ENCODE measurements around the gene TRAF4.

TRAF4 gene

DNA sequence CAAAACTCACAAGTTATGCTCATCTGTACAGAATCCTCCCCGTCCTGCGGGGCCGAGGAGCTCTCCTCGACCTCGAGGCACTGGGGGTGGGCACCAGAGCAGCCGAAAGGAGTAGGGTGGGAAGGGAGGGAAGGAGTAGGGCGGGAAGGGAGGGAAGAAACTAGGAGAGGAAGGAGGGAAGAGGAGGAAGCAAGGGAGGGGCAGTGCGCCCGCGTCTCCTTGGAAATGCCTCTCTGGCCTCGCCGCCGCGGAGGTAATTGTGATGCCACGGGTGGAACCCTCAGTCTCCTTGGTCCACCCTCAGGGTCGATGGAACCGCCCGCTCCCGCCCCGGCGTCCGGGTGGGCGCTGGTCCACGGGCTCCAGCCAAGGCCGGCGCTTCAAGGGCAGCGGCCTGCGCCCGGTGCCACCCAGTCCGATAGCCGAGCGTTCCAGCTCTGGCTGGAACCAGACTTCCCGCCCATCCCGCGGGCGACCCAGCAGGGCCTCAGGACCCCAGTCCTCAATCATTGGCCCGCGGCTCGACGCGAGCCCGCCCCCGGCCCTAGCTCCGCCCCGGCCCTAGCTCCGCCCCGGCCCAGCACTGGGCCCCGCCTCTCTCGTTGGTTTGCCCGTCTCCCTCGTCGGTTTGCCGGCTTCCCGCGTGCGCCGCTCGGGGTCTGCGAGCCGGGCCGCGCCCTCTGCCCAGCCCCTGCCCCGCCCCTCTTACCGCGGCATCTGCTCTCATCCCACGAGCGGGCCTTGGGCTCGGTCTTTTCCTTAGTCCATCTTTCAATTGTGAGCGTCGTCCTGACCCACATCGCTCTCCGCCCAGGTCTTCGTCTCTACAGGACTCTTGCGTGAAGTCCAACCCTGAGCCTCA lies 32.7 kb upstream of the TRAF4 start:
- no peak for DNase-seq (ENCODE audit: low read depth)
- TF ChIP-seq CTCF (IDR thresholded peaks at IDR 0.05; ENCODE audit: control insufficient read depth, extremely low read depth, insufficient read depth), result no peak
- no peak overlapping the region for H3K4me3 ChIP-seq (ENCODE audit: low read depth, low read length)

DNA sequence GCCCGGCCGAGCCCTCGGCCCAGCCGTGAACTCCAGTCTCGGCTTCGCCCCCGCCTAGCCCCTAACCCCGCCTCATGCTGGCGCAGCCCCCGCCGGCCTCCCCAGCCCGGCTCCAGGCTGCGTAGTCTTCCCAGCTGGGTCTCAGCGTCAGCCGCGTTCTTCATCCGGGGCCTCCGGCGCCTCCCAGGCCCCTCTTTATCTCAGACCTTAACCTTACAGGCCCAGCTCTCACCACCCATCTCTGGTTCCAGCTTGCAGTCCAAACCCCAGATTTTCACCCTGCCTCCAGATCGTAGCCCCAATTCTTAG lies 32.1 kb upstream of the TRAF4 start, which contains the start of gene PROCA1:
TSS of gene PROCA1 (minus strand) at position 166 of the 309 bp plus-strand sequence. CDS start 228 bp downstream, outside the sequence.
- no peak for TF ChIP-seq CTCF (IDR thresholded peaks at IDR 0.05; ENCODE audit: control insufficient read depth, extremely low read depth, insufficient read depth)
- no peak for DNase-seq (ENCODE audit: low read depth)
- no peak within 1 kb of the TSS for H3K4me3 ChIP-seq (ENCODE audit: low read depth, low read length)

- DNase-seq (ENCODE audit: low read depth), result no peak
- TF ChIP-seq CTCF (IDR thresholded peaks at IDR 0.05; ENCODE audit: control insufficient read depth, extremely low read depth, insufficient read depth), result no peak
- H3K4me3 ChIP-seq (ENCODE audit: low read depth, low read length), result no peak overlapping the region
Measured at GRCh38 chr17:28712032-28712704, 31.6 kb upstream of the TRAF4 start.

DNA sequence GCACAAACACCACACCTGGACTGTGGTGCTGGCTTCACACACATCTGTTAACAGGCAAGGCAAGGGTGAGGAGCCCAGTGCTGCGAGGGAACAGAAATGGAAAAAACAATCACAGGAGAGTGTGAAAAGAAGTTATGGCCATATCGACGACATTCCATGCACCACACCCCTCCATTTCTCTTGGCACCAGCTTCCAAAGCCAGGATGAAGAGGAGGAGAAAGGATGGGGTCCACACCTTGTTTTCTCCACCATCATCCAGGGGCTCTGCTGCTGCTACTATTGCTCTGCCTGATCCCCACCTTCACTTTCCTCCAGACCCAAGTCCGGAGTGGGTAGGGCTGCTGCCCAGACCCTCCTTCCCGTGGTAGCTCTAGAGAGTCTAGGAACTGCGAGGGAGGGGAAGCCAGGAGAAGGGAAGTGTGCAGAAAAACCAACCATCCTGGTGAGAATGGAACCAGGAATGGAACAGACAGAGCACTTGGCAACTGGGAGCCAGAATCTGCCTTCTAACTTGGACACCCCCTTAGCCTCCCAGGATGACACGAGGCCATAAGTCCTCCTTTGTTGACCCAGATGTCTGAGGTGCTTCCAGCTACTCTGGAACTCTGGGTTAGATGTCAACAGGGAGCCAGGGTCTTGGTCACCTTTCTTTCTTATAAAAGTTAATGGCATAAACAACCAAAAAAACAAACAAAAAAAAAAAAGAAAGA lies 31.0 kb upstream of the TRAF4 start:
- H3K4me3 ChIP-seq (ENCODE audit: low read depth, low read length), result no peak overlapping the region
- TF ChIP-seq CTCF (IDR thresholded peaks at IDR 0.05; ENCODE audit: control insufficient read depth, extremely low read depth, insufficient read depth), result no peak
- DNase-seq (ENCODE audit: low read depth), result no peak

DNA sequence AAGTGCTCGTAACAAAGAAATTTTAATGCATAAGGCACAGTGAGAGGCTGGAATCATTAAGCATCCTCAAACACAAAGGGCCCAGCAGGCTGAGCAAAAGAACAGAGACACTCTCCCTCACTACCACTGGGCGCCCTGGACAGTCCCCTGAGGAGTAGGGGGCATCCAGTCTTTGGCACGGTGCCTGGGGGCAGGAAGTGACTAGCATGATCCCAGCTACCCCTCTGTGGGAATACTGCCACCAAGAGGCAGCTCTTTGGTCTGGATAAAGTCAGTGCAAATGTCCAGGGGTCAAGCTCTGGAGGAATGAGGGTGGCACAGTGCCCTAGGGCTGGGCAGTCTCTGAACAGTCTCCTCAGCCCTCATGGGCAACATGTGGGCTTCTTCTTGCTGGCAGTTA lies 29.5 kb upstream of the TRAF4 start:
- DNase-seq (ENCODE audit: low read depth), result no peak
- no peak overlapping the region for H3K4me3 ChIP-seq (ENCODE audit: low read depth, low read length)
- no peak for TF ChIP-seq CTCF (IDR thresholded peaks at IDR 0.05; ENCODE audit: control insufficient read depth, extremely low read depth, insufficient read depth)

DNA sequence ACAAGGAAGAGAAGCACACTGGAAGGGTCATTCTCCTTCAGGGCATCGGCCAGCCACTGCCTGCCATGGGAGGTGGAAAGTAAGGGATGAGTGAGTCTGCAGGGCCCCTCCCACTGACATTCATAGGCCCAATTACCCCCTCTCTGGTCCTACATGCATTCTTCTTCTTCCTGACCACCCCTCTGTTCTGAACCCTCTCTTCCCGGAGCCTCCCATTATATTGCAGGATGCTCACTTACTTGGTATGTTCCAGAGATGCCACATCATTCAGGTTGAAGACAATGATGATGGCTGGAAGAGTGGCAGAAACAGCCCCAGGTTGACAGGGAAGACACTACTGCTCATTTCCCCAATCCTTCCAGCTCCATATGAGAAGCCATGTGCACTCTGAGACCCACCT lies 28.6 kb upstream of the TRAF4 start:
- no peak overlapping the region for H3K4me3 ChIP-seq (ENCODE audit: low read depth, low read length)
- DNase-seq (ENCODE audit: low read depth), result no peak
- no peak for TF ChIP-seq CTCF (IDR thresholded peaks at IDR 0.05; ENCODE audit: control insufficient read depth, extremely low read depth, insufficient read depth)
